ENCODE data around the gene UXS1. TPM values are rescaled to one million over a fixed set of nuclear protein-coding genes. Genes with fewer than 3 reads are reported as not detected.

Gene UXS1
- total and polyA plus RNA-seq, 2 donors (not counting 3 experiments of a cell fraction or from before 2014, with no cell fraction given), result 34.2 to 43.2 TPM

DNA sequence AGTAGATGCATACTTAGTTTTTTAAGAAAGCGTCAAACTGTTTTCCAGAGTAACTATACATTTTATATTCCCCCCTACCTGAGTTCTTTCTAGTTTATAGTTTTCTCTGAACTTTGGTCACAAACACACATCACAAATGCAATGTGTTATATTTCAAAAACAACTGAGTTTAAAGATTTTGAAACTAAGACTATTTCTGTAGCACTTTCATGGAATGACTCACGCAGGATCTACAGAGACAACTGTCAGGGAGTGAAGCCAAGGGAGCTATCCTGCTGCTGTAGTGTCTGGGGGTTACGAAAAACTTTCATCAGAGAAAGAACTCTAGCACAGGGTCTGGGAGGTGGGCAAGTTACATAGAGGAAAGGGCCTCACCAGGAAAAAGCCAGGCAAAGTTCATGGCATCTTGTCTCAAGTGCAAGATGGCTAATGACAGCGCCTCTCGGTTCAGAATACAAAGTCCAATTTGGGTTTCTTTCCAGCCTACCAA lies 66.8 kb downstream of the UXS1 start:
- FAIRE-seq, result no peak
- POLR2A ChIA-PET, result no interaction called here
- dilution Hi-C loops (cut with MboI; ENCODE audit: extremely low pct_ligation_motif_present, low sequenced_read_pairs), result no loop called here

DNA sequence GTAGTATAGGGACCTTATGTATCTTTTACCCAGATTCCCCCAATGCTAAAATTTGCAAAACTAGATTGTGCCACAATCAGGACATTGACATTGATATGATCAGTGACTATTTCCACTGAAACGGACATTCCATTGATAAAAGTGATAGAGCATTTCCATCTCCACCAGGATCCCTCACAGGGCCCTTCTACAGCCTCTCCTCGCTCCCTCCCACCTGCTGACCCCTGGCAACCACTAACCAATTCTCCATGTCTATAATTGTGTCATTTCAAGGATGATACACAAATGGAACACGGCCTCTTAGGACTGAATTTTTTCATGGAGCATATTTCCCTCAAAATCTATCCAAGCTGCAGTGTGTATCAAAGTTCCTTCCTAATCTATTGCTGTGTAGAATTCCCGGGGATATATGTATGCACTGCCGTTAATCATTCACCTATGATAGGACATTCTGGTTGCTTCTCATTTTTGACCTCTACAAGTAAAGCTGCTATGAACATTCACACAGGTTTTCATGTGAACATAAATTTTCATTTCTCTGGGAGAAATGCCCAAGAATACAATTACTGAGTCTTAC lies 67.3 kb downstream of the UXS1 start:
- Histone ChIP-seq H3K9ac (replicated peaks; ENCODE audit: extremely low read depth, insufficient read depth, low read length) (no peak overlapping the region), H3K4me1 (ENCODE audit: control insufficient read depth, extremely low read depth, insufficient read depth, low read length) (no peaks in the 10 kb centered on the region), H3K9me3 (replicated peaks; ENCODE audit: control insufficient read depth, insufficient read depth, low read length) (no peaks in the 10 kb centered on the region), H3K36me3 (ENCODE audit: control insufficient read depth in 2 of 2, extremely low read depth in 1 of 2, insufficient read depth in 2 of 2, low read length in 2 of 2) (no peaks in the 10 kb centered on the region), H3K79me2 (ENCODE audit: control insufficient read depth, insufficient read depth, low read length) (no peaks in the 10 kb centered on the region), H3K27me3 (ENCODE audit: control insufficient read depth in 2 of 2, insufficient read depth in 2 of 2, low read length in 2 of 2) (no peaks in the 10 kb centered on the region), H3K4me2 (ENCODE audit: insufficient read depth, low read length) (no peak overlapping the region), H3K27ac (ENCODE audit: insufficient read depth, low read depth, low read length) (no peak overlapping the region), H2AFZ (ENCODE audit: low read depth, low read length) (no peak overlapping the region), H4K20me1 (replicated peaks; ENCODE audit: control insufficient read depth, extremely low read depth, insufficient read depth, low read length) (no peaks in the 10 kb centered on the region), H3K4me3 (replicated peaks in 1 of 3; ENCODE audit: insufficient read depth in 1 of 3, low read depth in 1 of 3, low read length in 3 of 3) (no peak overlapping the region), H3K9me1 (replicated peaks; ENCODE audit: control insufficient read depth, extremely low read depth, insufficient read depth, low read length) (no peaks in the 10 kb centered on the region)
- dilution Hi-C loops (cut with MboI; ENCODE audit: extremely low pct_ligation_motif_present, low sequenced_read_pairs), result no loop called here
- no TSS peak for BruUV-seq (replicated peaks)
- ChIA-PET CTCF (no interaction called here), POLR2A (no interaction called here)
- DNase-seq (ENCODE audit: low read depth, low spot score), result no peak
- intact Hi-C loops (cut with micrococcal nuclease), result no loop called here
- no peak for FAIRE-seq
- TF ChIP-seq JUN (IDR thresholded peaks at IDR 0.05; ENCODE audit: borderline replicate concordance, insufficient read depth, insufficient read length, low read depth) (no peak), POLR2A (IDR thresholded peaks at IDR 0.05; ENCODE audit: low read depth, low read length) (no peak), FOS (IDR thresholded peaks at IDR 0.05; ENCODE audit: borderline replicate concordance, insufficient read depth, low read length) (no peak), MYC (IDR thresholded peaks at IDR 0.05; ENCODE audit: low read depth, low read length) (no peak), EZH2 (IDR thresholded peaks at IDR 0.05; ENCODE audit: borderline replicate concordance, low read depth, low read length, severe bottlenecking) (no peak), GATA2 (IDR thresholded peaks at IDR 0.05; ENCODE audit: insufficient read depth, insufficient read length, low read depth, low read length) (no peak), POLR2AphosphoS5 (IDR thresholded peaks at IDR 0.05; ENCODE audit: insufficient read depth, low read depth, low read length) (no peak)
- TF ChIP-seq, protein P1, sequence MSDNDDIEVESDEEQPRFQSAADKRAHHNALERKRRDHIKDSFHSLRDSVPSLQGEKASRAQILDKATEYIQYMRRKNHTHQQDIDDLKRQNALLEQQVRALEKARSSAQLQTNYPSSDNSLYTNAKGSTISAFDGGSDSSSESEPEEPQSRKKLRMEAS (IDR thresholded peaks at IDR 0.05; ENCODE audit: insufficient read depth, insufficient read length), result no peak
- TF ChIP-seq, protein P2, sequence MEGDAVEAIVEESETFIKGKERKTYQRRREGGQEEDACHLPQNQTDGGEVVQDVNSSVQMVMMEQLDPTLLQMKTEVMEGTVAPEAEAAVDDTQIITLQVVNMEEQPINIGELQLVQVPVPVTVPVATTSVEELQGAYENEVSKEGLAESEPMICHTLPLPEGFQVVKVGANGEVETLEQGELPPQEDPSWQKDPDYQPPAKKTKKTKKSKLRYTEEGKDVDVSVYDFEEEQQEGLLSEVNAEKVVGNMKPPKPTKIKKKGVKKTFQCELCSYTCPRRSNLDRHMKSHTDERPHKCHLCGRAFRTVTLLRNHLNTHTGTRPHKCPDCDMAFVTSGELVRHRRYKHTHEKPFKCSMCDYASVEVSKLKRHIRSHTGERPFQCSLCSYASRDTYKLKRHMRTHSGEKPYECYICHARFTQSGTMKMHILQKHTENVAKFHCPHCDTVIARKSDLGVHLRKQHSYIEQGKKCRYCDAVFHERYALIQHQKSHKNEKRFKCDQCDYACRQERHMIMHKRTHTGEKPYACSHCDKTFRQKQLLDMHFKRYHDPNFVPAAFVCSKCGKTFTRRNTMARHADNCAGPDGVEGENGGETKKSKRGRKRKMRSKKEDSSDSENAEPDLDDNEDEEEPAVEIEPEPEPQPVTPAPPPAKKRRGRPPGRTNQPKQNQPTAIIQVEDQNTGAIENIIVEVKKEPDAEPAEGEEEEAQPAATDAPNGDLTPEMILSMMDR (IDR thresholded peaks at IDR 0.05; ENCODE audit: extremely low read depth in 1 of 2, insufficient read depth in 1 of 2, low read depth in 1 of 2, low read length in 2 of 2), result no peak

More for the DNA sequence above, 66.8 kb downstream of the UXS1 start:
- H3K9me1 ChIP-seq (replicated peaks; ENCODE audit: control insufficient read depth, extremely low read depth, insufficient read depth, low read length), result no peaks in the 10 kb centered on the region
- no peak for DNase-seq (ENCODE audit: low read depth, low spot score)
- TF ChIP-seq GATA2 (IDR thresholded peaks at IDR 0.05; ENCODE audit: insufficient read depth, insufficient read length, low read depth, low read length), result no peak
- TF ChIP-seq MYC (IDR thresholded peaks at IDR 0.05; ENCODE audit: low read depth, low read length), result no peak
- TF ChIP-seq JUN (IDR thresholded peaks at IDR 0.05; ENCODE audit: borderline replicate concordance, insufficient read depth, insufficient read length, low read depth), result no peak
- TF ChIP-seq, protein P1 (IDR thresholded peaks at IDR 0.05; ENCODE audit: insufficient read depth, insufficient read length), result no peak
- no peak for TF ChIP-seq EZH2 (IDR thresholded peaks at IDR 0.05; ENCODE audit: borderline replicate concordance, low read depth, low read length, severe bottlenecking)
- H4K20me1 ChIP-seq (replicated peaks; ENCODE audit: control insufficient read depth, extremely low read depth, insufficient read depth, low read length), result no peaks in the 10 kb centered on the region
- intact Hi-C loops (cut with micrococcal nuclease), result no loop called here
- no peak overlapping the region for H3K4me3 ChIP-seq (replicated peaks in 1 of 3; ENCODE audit: insufficient read depth in 1 of 3, low read depth in 1 of 3, low read length in 3 of 3)
- no peak overlapping the region for H2AFZ ChIP-seq (ENCODE audit: low read depth, low read length)
- no peak overlapping the region for H3K27ac ChIP-seq (ENCODE audit: insufficient read depth, low read depth, low read length)
- H3K27me3 ChIP-seq (ENCODE audit: control insufficient read depth in 2 of 2, insufficient read depth in 2 of 2, low read length in 2 of 2), result no peaks in the 10 kb centered on the region
- H3K4me1 ChIP-seq (ENCODE audit: control insufficient read depth, extremely low read depth, insufficient read depth, low read length), result no peaks in the 10 kb centered on the region
- no peak overlapping the region for H3K4me2 ChIP-seq (ENCODE audit: insufficient read depth, low read length)
- no peaks in the 10 kb centered on the region for H3K36me3 ChIP-seq (ENCODE audit: control insufficient read depth in 2 of 2, extremely low read depth in 1 of 2, insufficient read depth in 2 of 2, low read length in 2 of 2)
- no peaks in the 10 kb centered on the region for H3K79me2 ChIP-seq (ENCODE audit: control insufficient read depth, insufficient read depth, low read length)
- BruUV-seq (replicated peaks), result no TSS peak
- H3K9ac ChIP-seq (replicated peaks; ENCODE audit: extremely low read depth, insufficient read depth, low read length), result no peak overlapping the region
- CTCF ChIA-PET, result no interaction called here
- H3K9me3 ChIP-seq (replicated peaks; ENCODE audit: control insufficient read depth, insufficient read depth, low read length), result no peaks in the 10 kb centered on the region
